Activated T-cell treated with anti-CD3 and anti-CD28 coated beads, Interleukin-2, amount 50 U/mL, for 72 hours (primary cell): ENCODE measurements around the gene MATCAP1. TPM values are rescaled to one million over a fixed set of nuclear protein-coding genes. Genes with fewer than 3 reads are reported as not detected.

ENCODE experiments used
- ATAC-seq, 2 donors: fragments of 150-1000 bp; cut with Tn5 transposase; replicated peaks in 1 of 2; 2 replicates each; pipeline ENCODE4 v1.10.0; 2021; ENCODE audit warnings: moderate library complexity in 2 of 2, mild to moderate bottlenecking in 1 of 2
- DNase-seq, 2 donors: peaks; one replicate each; pipeline ENCODE4 v3.0.0; 2021 to 2022; ENCODE audit warnings: mixed read lengths in 1 of 2
- H3K27ac Mint-ChIP-seq: one replicate; pipeline ENCODE4 v1.8.0; 2022; ENCODE audit warnings: mild to moderate bottlenecking, moderate library complexity, mixed read lengths
- H3K27me3 Mint-ChIP-seq: one replicate; pipeline ENCODE4 v1.8.0; 2022; ENCODE audit warnings: low read depth, mixed read lengths
- H3K36me3 Mint-ChIP-seq, 2 donors: one replicate each; pipeline ENCODE4 v1.8.0; 2022; ENCODE audit warnings: mixed read lengths in 2 of 2, mild to moderate bottlenecking in 1 of 2; ENCODE audit not compliant: insufficient read depth in 2 of 2
- H3K4me1 Mint-ChIP-seq: one replicate; pipeline ENCODE4 v1.8.0; 2022; ENCODE audit warnings: low read depth, mixed read lengths
- H3K4me3 Mint-ChIP-seq, 2 donors: one replicate each; pipeline ENCODE4 v1.8.0; 2022; ENCODE audit warnings: mild to moderate bottlenecking in 2 of 2, mixed read lengths in 2 of 2, moderate library complexity in 2 of 2
- H3K9me3 Mint-ChIP-seq, 2 donors: one replicate each; pipeline ENCODE4 v1.8.0; 2022; ENCODE audit warnings: mixed read lengths in 2 of 2
- total RNA-seq, 2 donors: library from RNA; stranded (reverse); gene quantifications; one replicate each; pipeline ENCODE4 v1.2.3, GENCODE V29; 2022

MATCAP1 gene
- total RNA-seq, 2 donors from 2014 or later, result 31.9 to 34.3 TPM

DNA sequence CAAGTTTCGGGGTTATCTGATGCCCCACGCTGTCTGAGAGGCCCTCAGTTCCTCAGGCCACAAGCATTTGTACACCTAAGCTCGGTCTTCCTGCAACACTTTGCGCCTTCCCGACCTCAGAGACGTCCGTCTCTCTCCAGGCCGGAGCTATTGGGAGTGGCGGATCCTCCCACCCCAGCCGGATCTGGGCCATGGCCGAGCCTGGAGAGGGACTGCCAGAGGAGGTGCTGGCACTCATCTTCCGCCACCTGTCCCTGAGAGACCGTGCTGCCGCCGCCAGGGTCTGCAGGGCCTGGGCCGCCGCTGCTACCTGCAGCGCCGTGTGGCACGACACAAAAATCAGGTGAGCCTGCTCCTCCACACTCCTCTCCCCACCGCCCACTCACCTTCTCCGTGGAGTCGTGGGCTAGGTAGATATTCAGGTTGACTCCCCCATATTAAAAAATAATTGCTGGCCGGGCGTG, 22.1 kb downstream of the MATCAP1 start:
- H3K4me3 Mint-ChIP-seq, result peak overlapping the region; percentile 54 to 75
- H3K36me3 Mint-ChIP-seq, result peaks cover 0 to 6% of the 10 kb centered on the region in 2 donors
- peaks cover 21% of the 10 kb centered on the region for H3K27me3 Mint-ChIP-seq
- DNase-seq (no peak), ATAC-seq (no peak)
- peaks cover 59% of the 10 kb centered on the region for H3K4me1 Mint-ChIP-seq
- H3K9me3 Mint-ChIP-seq, result no peaks in the 10 kb centered on the region
- no peak overlapping the region for H3K27ac Mint-ChIP-seq

DNA sequence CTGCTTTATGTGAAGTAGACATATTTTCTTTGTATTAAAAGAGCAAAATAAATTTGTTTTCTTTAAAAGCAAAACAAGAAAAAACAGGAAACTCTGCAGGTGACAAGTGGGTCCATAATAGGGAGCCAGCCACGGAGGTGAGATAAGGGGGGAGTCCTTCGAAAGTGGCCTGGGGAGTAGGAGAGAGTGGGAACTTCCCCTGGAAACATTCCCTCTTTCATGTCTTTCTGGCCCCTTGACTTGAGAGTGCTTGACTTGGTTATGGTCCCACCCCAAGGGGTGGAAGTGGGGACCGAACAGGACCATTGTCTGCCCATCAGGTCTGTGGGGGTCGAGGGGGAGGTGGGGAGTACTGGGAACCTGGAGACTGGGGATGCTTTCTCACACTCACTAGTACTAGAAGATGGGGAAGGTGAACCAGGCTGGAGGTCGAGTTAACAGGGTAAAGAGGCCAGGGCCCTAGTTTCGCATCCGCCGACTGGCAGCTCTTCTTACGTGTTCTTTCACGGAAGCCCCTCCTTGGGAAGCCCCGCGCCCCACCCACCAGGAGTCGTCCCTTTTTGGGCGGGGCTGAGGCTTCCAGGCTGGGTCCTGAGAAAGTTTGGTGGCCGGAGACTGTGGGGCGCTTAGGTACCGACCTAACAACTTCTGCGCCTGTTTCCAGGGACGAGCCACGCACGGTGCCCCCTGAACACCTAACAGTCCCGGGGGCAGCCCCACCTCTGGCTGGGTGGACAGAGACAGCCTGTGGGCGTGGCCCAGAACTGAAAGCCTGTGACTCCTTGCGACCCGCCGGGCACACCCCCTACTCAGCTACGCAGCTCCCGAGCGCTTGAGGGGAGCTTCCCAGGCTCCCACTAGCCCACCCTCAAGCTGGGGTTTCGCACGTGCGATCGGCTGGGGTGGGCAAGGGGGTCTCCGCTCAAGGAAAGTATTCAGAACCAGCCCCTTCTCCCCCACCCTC, 24.8 kb downstream of the MATCAP1 start:
- DNase-seq (peak; percentile 91 to 92), ATAC-seq (peak; percentile 61 to 65)
- Mint-ChIP-seq H3K27me3 (peaks cover 13% of the 10 kb centered on the region), H3K36me3 (peaks cover 0 to 6% of the 10 kb centered on the region in 2 donors), H3K4me3 (peak overlapping the region; percentile 93 to 94), H3K27ac (peak overlapping the region; percentile 96), H3K4me1 (peaks cover 64% of the 10 kb centered on the region), H3K9me3 (no peaks in the 10 kb centered on the region)

DNA sequence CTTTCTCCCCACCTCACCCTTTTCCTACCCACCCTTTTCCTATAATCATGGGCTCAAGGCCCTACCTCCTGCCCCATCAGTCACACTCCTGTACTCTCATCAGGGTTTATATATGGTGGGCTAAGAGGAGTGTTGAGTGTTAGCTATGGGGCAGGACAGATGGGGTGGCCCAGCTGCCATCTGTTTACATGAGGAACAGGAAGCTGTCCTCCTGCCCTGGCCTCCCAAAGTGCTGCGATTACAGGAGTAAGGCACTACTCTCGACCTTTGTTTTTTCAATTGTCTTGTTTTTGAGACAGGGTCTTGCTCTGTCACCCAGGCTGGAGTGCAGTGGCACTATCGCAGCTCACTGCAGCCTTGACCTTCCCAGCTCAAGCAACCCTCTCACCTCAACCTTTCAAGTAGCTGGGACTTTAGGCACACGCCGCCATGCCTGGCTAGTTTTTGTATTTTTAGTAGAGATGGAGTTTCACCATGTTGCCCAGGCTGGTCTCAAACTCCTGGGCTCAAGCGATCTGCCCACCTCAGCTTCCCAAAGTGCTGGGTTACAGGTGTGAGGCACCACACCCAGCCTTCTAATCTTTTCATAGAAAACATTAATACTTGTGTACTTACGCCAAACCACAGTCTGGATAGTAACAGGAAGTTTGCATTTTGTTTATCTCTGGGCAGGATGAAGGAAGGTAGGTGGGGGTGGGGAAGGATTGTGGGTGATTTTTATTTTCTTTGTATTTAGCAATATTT, 25.7 kb downstream of the MATCAP1 start:
- H3K4me1 Mint-ChIP-seq, result peaks cover 70% of the 10 kb centered on the region
- peak overlapping the region; percentile 93 to 94 for H3K4me3 Mint-ChIP-seq
- H3K36me3 Mint-ChIP-seq, result peaks cover 0 to 7% of the 10 kb centered on the region in 2 donors
- H3K27me3 Mint-ChIP-seq, result peaks cover 15% of the 10 kb centered on the region
- H3K9me3 Mint-ChIP-seq, result no peaks in the 10 kb centered on the region
- ATAC-seq, result no peak
- H3K27ac Mint-ChIP-seq, result peak overlapping the region; percentile 96
- no peak for DNase-seq

DNA sequence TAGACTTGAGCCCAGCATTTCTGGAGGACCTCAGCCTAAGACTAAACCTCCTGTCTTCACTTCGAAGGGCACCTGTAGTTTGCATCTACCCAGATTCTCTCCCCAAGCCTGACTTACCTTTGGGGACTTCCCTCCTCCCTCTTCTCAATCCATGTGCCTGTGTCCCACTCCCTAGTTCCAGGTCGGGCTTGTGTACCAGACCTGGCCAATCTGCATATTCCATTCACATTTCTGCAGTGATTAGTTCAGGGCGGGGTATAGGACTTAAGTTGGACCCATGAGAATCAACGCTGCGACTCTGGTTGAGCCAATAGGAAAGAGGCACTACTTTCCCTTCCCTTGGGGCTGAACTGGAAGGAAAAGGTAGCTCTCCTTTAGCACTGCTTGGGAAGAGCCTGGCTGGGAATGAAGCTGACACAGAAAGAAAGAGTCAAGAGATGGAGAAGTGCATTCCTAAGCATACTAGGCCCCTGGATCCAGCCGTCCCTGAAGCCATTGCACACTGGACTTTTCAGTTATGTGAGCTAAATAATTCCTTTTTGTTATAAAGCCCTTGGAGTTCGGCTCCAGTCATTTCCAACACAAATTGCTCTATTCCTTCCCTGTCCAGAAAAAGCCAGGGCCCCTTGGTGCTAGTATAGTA, 26.5 kb downstream of the MATCAP1 start:
- peak overlapping the region; percentile 25 for H3K27ac Mint-ChIP-seq
- DNase-seq (no peak), ATAC-seq (no peak)
- H3K36me3 Mint-ChIP-seq, result peaks cover 0 to 5% of the 10 kb centered on the region in 2 donors
- peaks cover 69% of the 10 kb centered on the region for H3K4me1 Mint-ChIP-seq
- no peaks in the 10 kb centered on the region for H3K9me3 Mint-ChIP-seq
- H3K4me3 Mint-ChIP-seq, result peak overlapping the region in 1 of 2 donors; percentile 93
- peaks cover 15% of the 10 kb centered on the region for H3K27me3 Mint-ChIP-seq

DNA sequence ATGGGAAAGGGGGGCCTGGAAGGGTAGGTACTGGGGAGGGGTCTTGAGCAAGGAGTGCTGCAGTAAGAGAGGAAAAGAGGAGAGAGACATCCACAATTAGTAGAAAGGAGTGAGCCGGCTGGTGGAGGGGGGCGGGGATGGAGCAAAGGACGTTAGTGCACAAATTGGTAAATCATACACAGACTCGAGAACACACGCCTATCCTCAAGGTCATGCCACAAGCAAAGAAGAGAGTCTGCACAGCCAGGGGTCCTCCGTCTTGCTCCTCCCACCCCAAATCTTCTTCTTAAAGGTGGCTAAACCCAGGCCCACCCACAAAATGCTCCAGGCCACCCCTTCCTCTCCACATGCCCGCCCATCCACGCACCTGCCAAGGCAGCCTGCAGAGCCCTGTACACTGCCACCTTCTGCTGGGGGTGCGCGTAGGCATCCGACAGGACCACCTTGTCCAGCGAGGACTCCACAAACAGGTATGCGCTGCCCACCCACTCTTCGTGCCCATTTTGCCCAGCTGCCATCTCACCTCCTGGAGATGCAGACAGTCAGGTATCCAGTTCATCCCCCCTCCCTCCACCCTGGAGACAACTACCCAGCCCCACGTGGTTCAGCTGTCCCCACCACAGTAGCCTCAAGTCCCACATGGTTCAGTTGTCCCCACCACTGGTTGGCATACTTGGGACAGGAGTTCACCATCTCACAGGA, 27.5 kb downstream of the MATCAP1 start:
- H3K27ac Mint-ChIP-seq, result no peak overlapping the region
- DNase-seq (no peak), ATAC-seq (no peak)
- no peaks in the 10 kb centered on the region for H3K9me3 Mint-ChIP-seq
- H3K36me3 Mint-ChIP-seq, result peaks cover 0 to 5% of the 10 kb centered on the region in 2 donors
- H3K4me1 Mint-ChIP-seq, result peaks cover 63% of the 10 kb centered on the region
- H3K4me3 Mint-ChIP-seq, result peak overlapping the region; percentile 22 to 43
- H3K27me3 Mint-ChIP-seq, result peaks cover 19% of the 10 kb centered on the region

DNA sequence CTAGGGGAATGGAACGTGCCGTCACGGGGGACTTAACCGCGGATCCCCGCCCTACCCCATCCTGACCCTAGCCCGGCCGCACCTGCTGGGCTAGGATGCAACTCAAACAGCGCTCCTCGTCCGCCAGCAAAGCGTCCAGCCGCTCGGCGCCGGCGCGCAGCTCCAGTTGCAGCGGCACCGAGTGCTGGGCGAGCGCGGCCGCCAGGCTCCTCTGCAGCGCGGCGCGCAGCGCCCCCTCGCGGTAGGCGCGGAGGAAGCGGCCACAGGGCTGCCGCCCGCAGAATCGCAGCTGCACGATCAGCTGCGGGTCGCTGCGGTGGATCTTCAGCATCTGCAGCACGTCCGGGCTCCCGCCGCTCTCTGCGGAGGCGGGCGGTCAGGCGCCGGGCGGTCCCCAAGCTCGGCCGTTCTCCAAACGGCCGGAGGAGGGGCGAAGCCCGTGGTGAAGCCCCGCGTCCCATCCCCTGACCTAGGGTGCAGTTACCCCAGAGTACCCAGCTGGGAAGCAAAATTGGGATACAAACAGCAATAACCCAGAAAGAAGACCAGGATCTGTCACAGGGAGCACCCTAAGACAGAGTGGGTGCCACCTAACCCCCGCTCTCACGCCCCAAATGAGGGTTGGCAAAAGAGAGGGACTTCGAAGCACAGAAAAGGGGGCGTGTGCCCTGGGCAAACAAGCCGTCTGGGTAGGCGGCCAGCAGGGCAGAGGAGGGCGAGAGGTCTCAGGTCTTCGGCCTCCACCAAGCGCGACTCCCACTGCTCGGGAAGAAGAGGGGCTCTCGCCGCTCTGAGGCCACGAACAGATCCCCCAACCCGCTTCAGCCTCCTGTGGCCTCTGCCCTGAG, 28.2 kb downstream of the MATCAP1 start:
- Mint-ChIP-seq H3K27me3 (peaks cover 23% of the 10 kb centered on the region), H3K4me1 (peaks cover 60% of the 10 kb centered on the region), H3K4me3 (peak overlapping the region; percentile 78 to 82), H3K36me3 (peaks cover 0 to 1% of the 10 kb centered on the region in 2 donors), H3K27ac (no peak overlapping the region), H3K9me3 (no peaks in the 10 kb centered on the region)
- DNase-seq (peak; percentile 82 to 91), ATAC-seq (peak; percentile 37)

DNA sequence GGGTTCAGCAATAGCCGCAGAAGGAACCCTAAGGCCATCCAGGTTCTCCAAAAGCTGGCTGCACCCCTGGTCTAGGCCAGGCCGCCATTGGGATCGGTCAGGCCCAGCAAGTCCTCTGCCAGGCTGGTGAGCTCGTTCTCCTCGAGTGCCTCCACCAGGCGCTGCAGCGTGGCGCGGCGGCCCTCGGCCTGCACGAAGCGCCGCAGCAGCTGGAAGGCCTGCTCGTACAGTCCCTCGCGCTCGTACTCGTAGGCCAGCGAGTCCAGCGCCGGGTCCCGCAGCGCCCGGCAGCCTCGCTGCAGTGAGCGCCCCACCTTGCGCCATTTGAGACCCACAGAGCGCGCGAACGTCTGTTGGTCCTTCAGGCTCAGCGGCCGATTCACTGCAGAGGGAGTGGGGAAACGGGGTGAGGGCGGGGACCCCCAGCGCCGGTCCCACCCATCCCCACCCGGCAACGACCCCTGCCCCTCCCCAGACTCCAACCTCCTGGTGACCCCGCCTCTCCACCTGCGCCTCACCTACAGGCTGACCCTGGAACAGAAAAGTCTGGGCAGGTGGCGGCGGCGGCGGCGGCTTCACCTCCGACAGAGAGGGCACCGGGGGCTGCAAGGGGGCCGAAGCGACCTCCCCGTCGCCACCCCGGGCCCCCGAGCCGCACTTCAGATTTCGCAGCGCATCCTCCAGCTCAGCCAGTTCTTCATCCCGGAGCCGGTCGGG, 29.0 kb downstream of the MATCAP1 start:
- ATAC-seq (no peak), DNase-seq (no peak)
- Mint-ChIP-seq H3K27me3 (peaks cover 23% of the 10 kb centered on the region), H3K4me1 (peaks cover 57% of the 10 kb centered on the region), H3K27ac (no peak overlapping the region), H3K4me3 (peak overlapping the region; percentile 78 to 82), H3K36me3 (peaks cover 0 to 1% of the 10 kb centered on the region in 2 donors), H3K9me3 (no peaks in the 10 kb centered on the region)

DNA sequence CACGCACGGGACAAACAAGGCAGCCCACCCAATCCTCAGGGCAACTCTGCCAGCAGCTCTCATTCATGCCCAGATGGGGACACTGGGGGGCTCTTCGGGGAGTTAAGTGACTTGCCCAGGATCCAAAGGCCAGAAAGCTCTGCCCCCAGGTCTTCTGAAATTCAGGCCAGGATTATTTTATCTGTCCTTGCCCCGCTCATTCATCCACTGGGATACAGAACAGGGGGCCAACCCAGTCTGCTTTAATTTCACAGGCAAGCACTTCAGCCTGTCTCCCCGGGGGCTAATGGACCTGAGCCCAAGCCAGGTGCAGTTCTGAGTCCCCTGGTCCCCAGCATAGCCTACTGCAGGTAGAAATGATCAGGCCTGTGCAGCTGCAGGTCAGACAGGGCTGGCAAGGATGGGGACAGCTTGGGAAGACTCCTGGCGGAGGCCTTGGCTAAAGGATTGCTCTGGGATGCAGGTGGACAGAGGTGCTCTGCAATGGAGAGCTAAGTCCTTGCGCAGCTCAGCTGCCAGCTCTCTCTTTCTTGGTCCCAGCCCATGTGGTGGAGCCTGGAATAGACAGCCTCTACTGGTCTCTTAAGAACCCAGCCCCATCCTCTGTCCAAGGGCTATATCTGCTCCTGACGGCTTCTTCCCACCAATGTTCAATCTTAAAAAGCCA, 32.2 kb downstream of the MATCAP1 start:
- H3K4me1 Mint-ChIP-seq, result peaks cover 34% of the 10 kb centered on the region
- no peaks in the 10 kb centered on the region for H3K9me3 Mint-ChIP-seq
- ATAC-seq, result no peak
- peaks cover 3 to 12% of the 10 kb centered on the region in 2 donors for H3K36me3 Mint-ChIP-seq
- DNase-seq, result no peak
- no peak overlapping the region for H3K27ac Mint-ChIP-seq
- H3K27me3 Mint-ChIP-seq, result peaks cover 23% of the 10 kb centered on the region
- H3K4me3 Mint-ChIP-seq, result peak overlapping the region; percentile 80 to 81

DNA sequence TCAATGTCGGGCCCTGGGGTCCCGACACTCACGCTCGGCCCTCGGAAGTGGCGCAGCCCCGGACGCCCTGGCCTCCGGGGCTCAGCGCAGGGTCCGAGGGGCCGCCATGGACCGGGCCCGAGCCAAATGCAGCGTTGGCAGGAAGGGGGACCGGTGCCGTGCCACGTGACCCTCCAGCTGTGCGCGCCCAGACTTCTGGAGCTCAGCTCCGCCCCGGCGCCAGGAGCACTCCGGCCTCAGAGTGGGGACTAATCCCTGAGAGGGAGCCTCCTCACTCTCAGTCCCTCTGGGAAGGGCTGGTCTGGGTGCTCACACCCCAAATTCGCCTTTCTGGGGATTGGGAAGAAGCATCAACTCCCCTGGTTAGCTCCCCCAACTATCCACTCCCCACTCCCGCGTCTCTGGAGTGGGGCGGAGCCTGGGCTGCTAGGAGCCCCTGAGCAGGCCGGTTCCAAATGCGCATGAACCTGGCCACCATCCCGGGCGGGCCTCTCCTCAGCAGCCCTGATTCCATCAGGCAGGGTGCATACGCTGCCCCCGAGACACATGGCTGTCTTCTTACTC, 32.8 kb downstream of the MATCAP1 start, which contains the start of gene B3GNT9:
B3GNT9 (minus strand) TSS at position 166 of the 564 bp plus-strand sequence. CDS start 513 bp downstream, outside the sequence.
- peaks cover 23% of the 10 kb centered on the region for H3K27me3 Mint-ChIP-seq
- no peaks in the 10 kb centered on the region for H3K9me3 Mint-ChIP-seq
- peaks cover 28% of the 10 kb centered on the region for H3K4me1 Mint-ChIP-seq
- DNase-seq (peak in 1 of 2 donors; percentile 50), ATAC-seq (peak; percentile 33 to 49)
- H3K36me3 Mint-ChIP-seq, result peaks cover 3 to 12% of the 10 kb centered on the region in 2 donors
- peak within 1 kb of the TSS; percentile 80 to 81 for H3K4me3 Mint-ChIP-seq
- peak within 1 kb of the TSS; percentile 68 for H3K27ac Mint-ChIP-seq

DNA sequence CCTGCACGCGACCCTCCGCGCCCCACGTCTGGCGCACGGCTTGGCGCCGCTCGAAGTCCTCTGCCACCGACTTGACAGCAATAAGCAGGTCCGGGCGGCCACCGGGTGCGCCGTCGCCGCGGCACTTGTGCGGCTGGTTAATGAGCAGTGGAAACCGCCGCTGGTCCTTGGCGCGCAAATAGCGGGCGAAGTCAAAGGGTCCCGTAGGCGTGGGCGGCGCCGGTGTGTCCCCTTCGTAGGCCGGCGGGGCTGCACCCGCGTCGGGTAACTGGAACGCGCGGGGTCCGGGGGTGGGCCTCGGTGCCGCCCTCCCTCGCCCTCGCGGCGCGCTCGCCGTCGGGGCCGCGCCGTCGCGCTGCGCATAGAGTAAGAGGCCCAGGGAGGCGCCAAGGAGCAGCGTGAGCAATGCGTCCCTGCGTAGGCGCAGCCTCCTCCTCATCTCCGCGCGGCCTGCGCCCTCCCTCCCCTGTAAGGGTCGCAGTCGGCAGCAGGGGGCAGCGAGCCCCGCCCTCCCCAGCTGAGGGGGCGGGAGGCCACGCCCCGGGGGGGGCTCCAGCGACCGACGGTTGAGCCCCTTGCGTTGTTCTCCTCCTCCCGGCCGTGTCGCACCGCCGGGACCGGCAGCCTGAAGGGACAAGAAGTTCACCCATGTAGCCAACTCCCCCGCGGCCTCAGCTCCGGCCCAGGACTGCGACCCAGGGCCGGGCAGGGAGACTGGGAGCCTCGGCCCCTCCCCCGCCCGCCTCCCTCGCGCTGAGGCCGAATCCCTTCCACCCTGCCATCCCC, 33.5 kb downstream of the MATCAP1 start:
- DNase-seq, result peak; percentile 68 to 74
- peak overlapping the region; percentile 80 to 81 for H3K4me3 Mint-ChIP-seq

More for the DNA sequence above, 33.5 kb downstream of the MATCAP1 start:
- Mint-ChIP-seq H3K27me3 (peaks cover 20% of the 10 kb centered on the region), H3K4me1 (peaks cover 21% of the 10 kb centered on the region), H3K36me3 (peaks cover 3 to 13% of the 10 kb centered on the region in 2 donors), H3K27ac (no peak overlapping the region), H3K9me3 (no peaks in the 10 kb centered on the region)
- ATAC-seq, result peak; percentile 83 to 87
